Body of pancreas (tissue), 4 donors: ENCODE measurements around the gene USP46. TPM values are rescaled to one million over a fixed set of nuclear protein-coding genes. Genes with fewer than 3 reads are reported as not detected.

Experiments
- ATAC-seq: fragments of 150-250 bp; one replicate; pipeline ENCODE4 v1.9.1; 2016
- DNase-seq, 4 donors: peaks; one replicate each; pipeline ENCODE4 v3.0.0-alpha.2; 2019
- H3K27ac ChIP-seq, 4 donors: fragments of 200-600 bp; sonication (generic); 1 replicate in 3 of 4; 2 replicates in 1 of 4; pipeline versions ENCODE4 v1.5.1 to v1.6.1; 2016 to 2019; ENCODE audit warnings: mild to moderate bottlenecking in 1 of 4, mixed read lengths in 1 of 4, moderate library complexity in 1 of 4
- H3K27me3 ChIP-seq, 2 donors: fragments of 200-600 bp; sonication (generic); one replicate each; pipeline ENCODE4 v1.6.0; 2016; ENCODE audit warnings: mild to moderate bottlenecking in 1 of 2
- H3K36me3 ChIP-seq, 2 donors: fragments of 200-600 bp; sonication (generic); replicated peaks in 1 of 2; 2 replicates each; pipeline ENCODE4 v1.5.1; 2016; ENCODE audit warnings: low read depth in 2 of 2; ENCODE audit not compliant: insufficient read depth in 1 of 2
- H3K4me1 ChIP-seq: fragments of 200-600 bp; sonication (generic); one replicate; pipeline ENCODE4 v1.6.0; 2016
- H3K4me3 ChIP-seq, 2 donors: fragments of 200-600 bp; sonication (generic); 1 replicate in 1 of 2; 2 replicates in 1 of 2; pipeline ENCODE4 v1.5.1; 2016 to 2019
- H3K9me3 ChIP-seq, 3 donors: fragments of 200-600 bp; sonication (generic); 1 replicate in 2 of 3; 2 replicates in 1 of 3; pipeline ENCODE4 v1.5.1; 2016
- CTCF ChIP-seq, 7 experiments: fragments of 450-650 bp in 4 of 7; fragments of 200-600 bp in 3 of 7; sonication (generic) in 3 of 7; IDR thresholded peaks; one replicate each; pipeline ENCODE4 v1.5.1; 2016 to 2019; ENCODE audit warnings: antibody characterized with exemption in 7 of 7
- POLR2A ChIP-seq, 3 donors: fragments of 450-650 bp; IDR thresholded peaks; one replicate each; pipeline ENCODE4 v1.6.1; 2016; ENCODE audit warnings: antibody characterized with exemption in 3 of 3, mild to moderate bottlenecking in 2 of 3
- WGBS, 2 donors: methylation state at CpG; one replicate each; pipeline ENCODE4 v1.1.5; 2017; 5-methylcytosine and 5-hydroxymethylcytosine counted together
- intact Hi-C: fragments of 100-400 bp; cut with DNase I; formaldehyde crosslinking; loops from one replicate; pipeline ENCODE4 v1.15.1; 2023
- total RNA-seq, 2 donors: library from RNA; depleted of rRNA; stranded (reverse); fragments of >200 nt; gene quantifications; one replicate each; pipeline ENCODE4 v1.1.0, GENCODE V29; 2016

The USP46 gene
- total RNA-seq, 2 donors from 2014 or later = 6.7 to 6.9 TPM

DNA sequence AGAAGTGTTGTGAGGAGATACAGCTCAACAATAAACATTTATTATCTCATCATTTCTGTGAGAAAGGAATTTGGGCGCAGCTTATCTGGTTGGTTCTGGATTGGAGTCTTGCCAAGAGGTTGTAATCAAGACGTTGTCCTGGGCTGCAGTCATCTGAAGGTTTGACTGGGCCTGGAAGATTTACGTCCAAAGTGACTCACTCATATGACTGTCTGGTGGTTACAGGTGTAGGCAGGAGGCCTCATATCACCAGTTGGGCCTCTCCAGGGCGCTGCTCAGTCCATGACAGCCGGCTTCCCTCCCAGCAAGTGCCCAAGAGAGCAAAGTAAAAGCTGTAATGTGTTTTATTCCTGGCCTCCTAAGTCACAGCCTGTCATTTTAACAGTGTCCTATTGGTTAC, 106.3 kb downstream of the USP46 start:
- DNase-seq (no peak), ATAC-seq (no peak)
- no peaks in the 10 kb centered on the region for H3K9me3 ChIP-seq
- no peaks in the 10 kb centered on the region for H3K27me3 ChIP-seq
- intact Hi-C loops = no loop called here
- no peak overlapping the region for H3K4me3 ChIP-seq
- WGBS, 2 donors = 63 to 73% methylated on average over 3 to 5 of the region's 5 CpGs
- TF ChIP-seq CTCF (IDR thresholded peaks at IDR 0.05) (no peak), POLR2A (IDR thresholded peaks at IDR 0.05) (no peak)
- no peaks in the 10 kb centered on the region for H3K36me3 ChIP-seq
- H3K27ac ChIP-seq = no peak overlapping the region
- no peaks in the 10 kb centered on the region for H3K4me1 ChIP-seq

GRCh38 chr4:52551487-52551886, 107.6 kb downstream of the USP46 start:
- DNase-seq = no peak
- WGBS, 2 donors = 67% methylated on average over 1 of the region's 1 CpG; no CpG with 5 or more reads in 1 of the 2 donors
- H3K4me3 ChIP-seq = no peak overlapping the region
- H3K27me3 ChIP-seq = no peaks in the 10 kb centered on the region
- H3K27ac ChIP-seq = no peak overlapping the region
- no peak for ATAC-seq
- intact Hi-C loops = no loop called here
- H3K9me3 ChIP-seq = no peaks in the 10 kb centered on the region
- H3K36me3 ChIP-seq = no peaks in the 10 kb centered on the region
- no peaks in the 10 kb centered on the region for H3K4me1 ChIP-seq
- TF ChIP-seq CTCF (IDR thresholded peaks at IDR 0.05) (no peak), POLR2A (IDR thresholded peaks at IDR 0.05) (no peak)

DNA sequence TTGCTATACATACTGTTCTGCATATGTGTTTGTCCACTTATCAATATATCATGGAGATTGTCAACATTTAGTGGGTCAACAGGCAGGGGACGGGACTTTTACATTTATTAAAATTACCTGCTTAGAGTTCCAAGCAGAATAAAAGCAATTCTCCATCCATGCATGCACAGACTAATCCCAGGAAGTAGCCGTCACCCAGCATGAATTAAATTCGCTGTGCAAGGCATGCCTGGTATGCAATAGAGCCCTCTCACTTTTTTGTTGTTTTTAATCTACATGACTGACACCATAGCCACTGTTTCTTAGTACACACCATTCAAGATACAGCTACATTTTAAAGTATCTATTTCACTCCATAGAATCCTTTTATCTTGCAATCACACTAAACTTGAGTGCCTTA, 108.9 kb downstream of the USP46 start:
- no peaks in the 10 kb centered on the region for H3K27me3 ChIP-seq
- TF ChIP-seq CTCF (IDR thresholded peaks at IDR 0.05) = no peak
- no peak for TF ChIP-seq POLR2A (IDR thresholded peaks at IDR 0.05)
- H3K36me3 ChIP-seq = no peaks in the 10 kb centered on the region
- no peaks in the 10 kb centered on the region for H3K9me3 ChIP-seq
- H3K27ac ChIP-seq = no peak overlapping the region
- WGBS, 2 donors = 79 to 82% methylated on average over 3 of the region's 3 CpGs
- no peaks in the 10 kb centered on the region for H3K4me1 ChIP-seq
- DNase-seq = no peak
- H3K4me3 ChIP-seq = no peak overlapping the region
- intact Hi-C loops = no loop called here
- ATAC-seq = no peak

DNA sequence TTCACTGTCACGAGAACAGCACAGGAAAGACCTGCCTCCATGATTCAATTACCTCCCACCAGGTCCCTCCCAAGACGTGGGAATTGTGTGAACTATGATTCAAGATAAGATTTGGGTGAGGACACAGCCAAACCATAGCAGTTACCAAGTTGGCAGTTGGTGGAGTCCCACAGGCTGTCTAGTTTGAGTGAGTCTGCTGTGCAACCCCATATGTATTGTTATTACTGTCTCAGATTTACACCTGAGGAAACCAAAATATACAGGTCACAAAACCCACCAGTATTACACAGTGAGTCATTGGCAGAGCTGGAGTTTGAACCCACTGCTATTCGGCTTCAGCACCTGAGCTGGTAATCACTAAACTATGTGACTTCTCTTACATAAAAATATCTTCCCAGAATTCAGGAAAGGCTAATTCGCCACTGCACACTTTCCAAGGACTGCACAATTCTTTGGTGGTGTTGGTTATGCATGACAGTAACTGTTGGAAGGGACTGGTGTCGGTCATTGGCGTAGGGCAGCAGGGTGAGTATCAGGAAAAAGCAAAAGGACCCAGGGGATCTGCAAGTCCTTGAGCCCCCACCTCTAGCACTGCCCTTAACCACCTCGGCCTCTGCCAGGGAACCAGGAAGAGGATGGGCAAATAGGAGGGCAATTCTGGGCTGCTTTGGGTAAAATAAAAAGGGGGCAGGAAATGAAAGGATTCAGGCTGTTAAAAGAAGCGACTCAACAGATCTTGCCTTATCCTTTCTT, 110.1 kb downstream of the USP46 start:
- H3K4me1 ChIP-seq = no peaks in the 10 kb centered on the region
- intact Hi-C loops = loop anchor here (5.0 kb wide), 1 partner anchor 433 kb away; no protein-coding TSS in a partner anchor
- 78 to 80% methylated on average over 8 of the region's 8 CpGs for WGBS, 2 donors
- no peak overlapping the region for H3K27ac ChIP-seq
- no peaks in the 10 kb centered on the region for H3K27me3 ChIP-seq
- H3K4me3 ChIP-seq = no peak overlapping the region
- TF ChIP-seq CTCF (IDR thresholded peaks at IDR 0.05) = no peak
- no peak for DNase-seq
- no peaks in the 10 kb centered on the region for H3K36me3 ChIP-seq
- no peak for ATAC-seq
- H3K9me3 ChIP-seq = no peaks in the 10 kb centered on the region

- no peak for TF ChIP-seq POLR2A (IDR thresholded peaks at IDR 0.05)
- TF ChIP-seq CTCF (IDR thresholded peaks at IDR 0.05) = no peak
- Histone ChIP-seq H3K27ac (no peak overlapping the region), H3K4me3 (no peak overlapping the region), H3K27me3 (no peaks in the 10 kb centered on the region), H3K9me3 (no peaks in the 10 kb centered on the region), H3K4me1 (no peaks in the 10 kb centered on the region), H3K36me3 (no peaks in the 10 kb centered on the region)
- intact Hi-C loops = loop anchor here (5.0 kb wide), 1 partner anchor 436 kb away; no protein-coding TSS in a partner anchor
- no peak for ATAC-seq
- DNase-seq = no peak
- 45 to 72% methylated on average over 4 of the region's 4 CpGs for WGBS, 2 donors
These were observed 112.7 kb downstream of the USP46 start for GRCh38 chr4:52546449-52546848.
